SK-N-SH treated with all-trans-retinoic acid at 6 μM for 48 hours (cell line): ENCODE measurements around the gene CFAP251.

Source experiments
- ATAC-seq: fragments of 200-7000 bp; cut with Tn5 transposase; 3 replicates; pipeline ENCODE4 v1.9.1; 2020; ENCODE audit warnings: mild to moderate bottlenecking, moderate library complexity
- ARNTL ChIP-seq: fragments of 450-650 bp; formaldehyde crosslinking; IDR thresholded peaks from 2 replicates; pipeline ENCODE4 v1.5.0; 2020; ENCODE audit warnings: low read depth, mild to moderate bottlenecking, moderate library complexity, borderline replicate concordance
- BACH2 ChIP-seq: fragments of 250-450 bp; sonication (Bioruptor Pico); IDR thresholded peaks from 2 replicates; pipeline ENCODE4 v1.9.0; 2021; ENCODE audit warnings: mild to moderate bottlenecking, borderline replicate concordance
- CSDC2 ChIP-seq: fragments of 250-450 bp; sonication (Bioruptor Pico); IDR thresholded peaks from 2 replicates; pipeline ENCODE4 v1.5.0; 2020; ENCODE audit warnings: mild to moderate bottlenecking, moderate library complexity
- ESRRG ChIP-seq: fragments of 250-450 bp; sonication (Bioruptor Pico); IDR thresholded peaks from 2 replicates; pipeline ENCODE4 v1.6.1; 2021; ENCODE audit warnings: mild to moderate bottlenecking
- ISL1 ChIP-seq: fragments of 250-450 bp; sonication (Bioruptor Pico); IDR thresholded peaks from 2 replicates; pipeline ENCODE4 v2.1.2; 2022; ENCODE audit warnings: mild to moderate bottlenecking, moderate library complexity
- PPARA ChIP-seq: fragments of 250-450 bp; sonication (Bioruptor Pico); IDR thresholded peaks from 2 replicates; pipeline ENCODE4 v1.5.0; 2020; ENCODE audit warnings: mild to moderate bottlenecking, borderline replicate concordance
- RARB ChIP-seq: fragments of 250-450 bp; sonication (Bioruptor Pico); IDR thresholded peaks from 2 replicates; pipeline ENCODE4 v1.8.0; 2021; ENCODE audit warnings: mild to moderate bottlenecking, moderate library complexity
- SNAI2 ChIP-seq: fragments of 250-450 bp; sonication (Bioruptor Pico); IDR thresholded peaks from 2 replicates; pipeline ENCODE4 v1.5.0; 2020; ENCODE audit warnings: mild to moderate bottlenecking, moderate library complexity
- TCF4 ChIP-seq: fragments of 250-450 bp; sonication (Bioruptor Pico); IDR thresholded peaks from 2 replicates; pipeline ENCODE4 v1.8.0; 2021; ENCODE audit warnings: mild to moderate bottlenecking, moderate library complexity, borderline replicate concordance
- TOX ChIP-seq: fragments of 250-450 bp; sonication (Bioruptor Pico); IDR thresholded peaks from 2 replicates; pipeline ENCODE4 v1.8.0; 2021; ENCODE audit warnings: mild to moderate bottlenecking, moderate library complexity, borderline replicate concordance
- ZFP3 ChIP-seq: fragments of 250-450 bp; sonication (Bioruptor Pico); IDR thresholded peaks from 2 replicates; pipeline ENCODE4 v1.5.0; 2020; ENCODE audit warnings: mild to moderate bottlenecking, moderate library complexity
- ZFP30 ChIP-seq: fragments of 450-650 bp; formaldehyde crosslinking; IDR thresholded peaks from 2 replicates; pipeline ENCODE4 v1.5.0; 2022; ENCODE audit warnings: mild to moderate bottlenecking, moderate library complexity
- ZNF565 ChIP-seq: fragments of 450-650 bp; formaldehyde crosslinking; conservative IDR thresholded peaks from 2 replicates; pipeline ENCODE4 v1.5.0; 2020; ENCODE audit warnings: low read depth, mild to moderate bottlenecking, moderate library complexity
- ZNF8 ChIP-seq: fragments of 450-650 bp; formaldehyde crosslinking; IDR thresholded peaks from 2 replicates; pipeline ENCODE4 v1.5.0; 2020; ENCODE audit warnings: mild to moderate bottlenecking, moderate library complexity
- TF ChIP-seq, protein P1 (sequence below): fragments of 250-450 bp; sonication (Bioruptor Pico); IDR thresholded peaks from 2 replicates; pipeline ENCODE4 v1.5.0; 2020; ENCODE audit warnings: mild to moderate bottlenecking, moderate library complexity
- TF ChIP-seq, protein P2 (sequence below): fragments of 250-450 bp; sonication (Bioruptor Pico); IDR thresholded peaks from 2 replicates; pipeline ENCODE4 v1.8.0; 2020; ENCODE audit warnings: mild to moderate bottlenecking, moderate library complexity, borderline replicate concordance
- TF ChIP-seq, protein P3 (sequence below): fragments of 250-450 bp; sonication (Bioruptor Pico); IDR thresholded peaks from 2 replicates; pipeline ENCODE4 v1.8.0; 2021; ENCODE audit warnings: low read depth, mild to moderate bottlenecking, moderate library complexity, borderline replicate concordance
- TF ChIP-seq, protein P4 (sequence below): fragments of 250-450 bp; sonication (Bioruptor Pico); IDR thresholded peaks from 2 replicates; pipeline ENCODE4 v1.5.1; 2021; ENCODE audit warnings: mild to moderate bottlenecking, moderate library complexity

The CFAP251 gene

DNA sequence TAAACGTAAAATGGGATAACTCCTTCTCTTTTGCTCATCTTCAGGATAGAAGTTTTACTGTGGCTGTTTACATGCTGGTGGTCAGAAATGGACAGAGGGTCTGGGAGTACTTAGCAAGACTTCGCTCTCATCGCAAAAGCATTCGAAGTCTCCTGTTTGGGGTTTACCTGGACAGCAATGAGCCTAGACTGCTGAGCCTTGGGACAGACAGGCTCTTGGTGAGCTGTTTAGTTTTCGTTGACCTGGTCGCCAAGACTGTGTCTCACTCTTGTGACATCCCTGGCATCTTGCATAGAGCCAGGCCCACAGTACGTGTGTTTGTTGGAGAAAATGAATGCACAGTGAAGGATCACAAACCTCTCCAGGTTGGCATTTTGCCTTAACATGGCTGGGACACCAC is 42.1 kb downstream of the CFAP251 start (continued):
- TF ChIP-seq, protein P1, sequence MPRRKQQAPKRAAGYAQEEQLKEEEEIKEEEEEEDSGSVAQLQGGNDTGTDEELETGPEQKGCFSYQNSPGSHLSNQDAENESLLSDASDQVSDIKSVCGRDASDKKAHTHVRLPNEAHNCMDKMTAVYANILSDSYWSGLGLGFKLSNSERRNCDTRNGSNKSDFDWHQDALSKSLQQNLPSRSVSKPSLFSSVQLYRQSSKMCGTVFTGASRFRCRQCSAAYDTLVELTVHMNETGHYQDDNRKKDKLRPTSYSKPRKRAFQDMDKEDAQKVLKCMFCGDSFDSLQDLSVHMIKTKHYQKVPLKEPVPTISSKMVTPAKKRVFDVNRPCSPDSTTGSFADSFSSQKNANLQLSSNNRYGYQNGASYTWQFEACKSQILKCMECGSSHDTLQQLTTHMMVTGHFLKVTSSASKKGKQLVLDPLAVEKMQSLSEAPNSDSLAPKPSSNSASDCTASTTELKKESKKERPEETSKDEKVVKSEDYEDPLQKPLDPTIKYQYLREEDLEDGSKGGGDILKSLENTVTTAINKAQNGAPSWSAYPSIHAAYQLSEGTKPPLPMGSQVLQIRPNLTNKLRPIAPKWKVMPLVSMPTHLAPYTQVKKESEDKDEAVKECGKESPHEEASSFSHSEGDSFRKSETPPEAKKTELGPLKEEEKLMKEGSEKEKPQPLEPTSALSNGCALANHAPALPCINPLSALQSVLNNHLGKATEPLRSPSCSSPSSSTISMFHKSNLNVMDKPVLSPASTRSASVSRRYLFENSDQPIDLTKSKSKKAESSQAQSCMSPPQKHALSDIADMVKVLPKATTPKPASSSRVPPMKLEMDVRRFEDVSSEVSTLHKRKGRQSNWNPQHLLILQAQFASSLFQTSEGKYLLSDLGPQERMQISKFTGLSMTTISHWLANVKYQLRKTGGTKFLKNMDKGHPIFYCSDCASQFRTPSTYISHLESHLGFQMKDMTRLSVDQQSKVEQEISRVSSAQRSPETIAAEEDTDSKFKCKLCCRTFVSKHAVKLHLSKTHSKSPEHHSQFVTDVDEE (CRISPR knock-in tag) = no peak
- TF ChIP-seq TCF4 (no peak), RARB (CRISPR knock-in tag) (no peak), ISL1 (CRISPR knock-in tag) (no peak), PPARA (CRISPR knock-in tag) (no peak), ZFP3 (CRISPR knock-in tag) (no peak), ZNF565 (CRISPR knock-in tag) (no peak), ZNF8 (CRISPR knock-in tag) (no peak), SNAI2 (no peak), ZFP30 (CRISPR knock-in tag) (no peak)
- TF ChIP-seq, protein P2, sequence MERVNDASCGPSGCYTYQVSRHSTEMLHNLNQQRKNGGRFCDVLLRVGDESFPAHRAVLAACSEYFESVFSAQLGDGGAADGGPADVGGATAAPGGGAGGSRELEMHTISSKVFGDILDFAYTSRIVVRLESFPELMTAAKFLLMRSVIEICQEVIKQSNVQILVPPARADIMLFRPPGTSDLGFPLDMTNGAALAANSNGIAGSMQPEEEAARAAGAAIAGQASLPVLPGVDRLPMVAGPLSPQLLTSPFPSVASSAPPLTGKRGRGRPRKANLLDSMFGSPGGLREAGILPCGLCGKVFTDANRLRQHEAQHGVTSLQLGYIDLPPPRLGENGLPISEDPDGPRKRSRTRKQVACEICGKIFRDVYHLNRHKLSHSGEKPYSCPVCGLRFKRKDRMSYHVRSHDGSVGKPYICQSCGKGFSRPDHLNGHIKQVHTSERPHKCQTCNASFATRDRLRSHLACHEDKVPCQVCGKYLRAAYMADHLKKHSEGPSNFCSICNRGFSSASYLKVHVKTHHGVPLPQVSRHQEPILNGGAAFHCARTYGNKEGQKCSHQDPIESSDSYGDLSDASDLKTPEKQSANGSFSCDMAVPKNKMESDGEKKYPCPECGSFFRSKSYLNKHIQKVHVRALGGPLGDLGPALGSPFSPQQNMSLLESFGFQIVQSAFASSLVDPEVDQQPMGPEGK (CRISPR knock-in tag) = no peak

DNA sequence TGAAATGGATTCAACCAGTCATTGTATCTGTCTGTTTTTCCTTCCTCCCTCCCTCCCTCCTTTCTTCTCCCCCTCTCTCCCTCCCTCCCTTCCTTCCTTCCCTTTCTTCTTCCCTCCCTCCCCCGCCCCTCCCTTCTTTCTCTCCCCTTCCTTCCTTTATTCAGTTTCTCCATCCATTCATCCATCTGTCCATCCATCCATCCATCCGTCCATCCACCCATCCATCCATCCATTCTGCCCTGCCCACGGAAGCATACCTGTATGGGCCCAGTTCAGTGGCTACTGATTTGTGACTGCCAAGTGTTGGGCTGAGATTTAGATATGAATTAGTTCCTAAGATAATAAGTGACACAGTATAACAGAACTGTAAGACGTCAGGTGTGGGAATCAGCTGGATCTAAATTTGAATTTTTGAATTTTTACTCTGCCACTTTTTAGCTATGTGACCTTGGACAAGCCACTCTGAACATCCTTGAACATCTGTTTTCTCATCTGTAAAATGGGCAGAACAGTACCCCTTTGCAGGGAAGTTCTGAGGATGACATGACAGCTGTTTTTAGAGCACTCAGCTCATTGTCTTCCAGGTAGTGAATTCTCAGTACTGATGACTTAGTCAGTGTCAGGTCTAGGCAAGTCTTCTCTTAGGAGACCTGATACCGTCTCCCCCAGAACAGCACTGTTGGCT is 42.9 kb downstream of the CFAP251 start:
- no peak for TF ChIP-seq ZNF8 (CRISPR knock-in tag)
- TF ChIP-seq ZNF565 (CRISPR knock-in tag) = no peak
- no peak for TF ChIP-seq CSDC2 (CRISPR knock-in tag)
- TF ChIP-seq SNAI2 = no peak
- no peak for TF ChIP-seq RARB (CRISPR knock-in tag)
- no peak for TF ChIP-seq BACH2 (CRISPR knock-in tag)
- TF ChIP-seq, protein P3, sequence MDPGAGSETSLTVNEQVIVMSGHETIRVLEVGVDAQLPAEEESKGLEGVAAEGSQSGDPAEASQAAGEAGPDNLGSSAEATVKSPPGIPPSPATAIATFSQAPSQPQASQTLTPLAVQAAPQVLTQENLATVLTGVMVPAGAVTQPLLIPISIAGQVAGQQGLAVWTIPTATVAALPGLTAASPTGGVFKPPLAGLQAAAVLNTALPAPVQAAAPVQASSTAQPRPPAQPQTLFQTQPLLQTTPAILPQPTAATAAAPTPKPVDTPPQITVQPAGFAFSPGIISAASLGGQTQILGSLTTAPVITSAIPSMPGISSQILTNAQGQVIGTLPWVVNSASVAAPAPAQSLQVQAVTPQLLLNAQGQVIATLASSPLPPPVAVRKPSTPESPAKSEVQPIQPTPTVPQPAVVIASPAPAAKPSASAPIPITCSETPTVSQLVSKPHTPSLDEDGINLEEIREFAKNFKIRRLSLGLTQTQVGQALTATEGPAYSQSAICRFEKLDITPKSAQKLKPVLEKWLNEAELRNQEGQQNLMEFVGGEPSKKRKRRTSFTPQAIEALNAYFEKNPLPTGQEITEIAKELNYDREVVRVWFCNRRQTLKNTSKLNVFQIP (CRISPR knock-in tag) = no peak
- TF ChIP-seq, protein P4, sequence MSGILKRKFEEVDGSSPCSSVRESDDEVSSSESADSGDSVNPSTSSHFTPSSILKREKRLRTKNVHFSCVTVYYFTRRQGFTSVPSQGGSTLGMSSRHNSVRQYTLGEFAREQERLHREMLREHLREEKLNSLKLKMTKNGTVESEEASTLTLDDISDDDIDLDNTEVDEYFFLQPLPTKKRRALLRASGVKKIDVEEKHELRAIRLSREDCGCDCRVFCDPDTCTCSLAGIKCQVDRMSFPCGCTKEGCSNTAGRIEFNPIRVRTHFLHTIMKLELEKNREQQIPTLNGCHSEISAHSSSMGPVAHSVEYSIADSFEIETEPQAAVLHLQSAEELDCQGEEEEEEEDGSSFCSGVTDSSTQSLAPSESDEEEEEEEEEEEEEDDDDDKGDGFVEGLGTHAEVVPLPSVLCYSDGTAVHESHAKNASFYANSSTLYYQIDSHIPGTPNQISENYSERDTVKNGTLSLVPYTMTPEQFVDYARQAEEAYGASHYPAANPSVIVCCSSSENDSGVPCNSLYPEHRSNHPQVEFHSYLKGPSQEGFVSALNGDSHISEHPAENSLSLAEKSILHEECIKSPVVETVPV (CRISPR knock-in tag) = no peak
- TF ChIP-seq, protein P1 (CRISPR knock-in tag) = no peak
- no peak for TF ChIP-seq ESRRG (CRISPR knock-in tag)
- no peak for TF ChIP-seq TCF4
- TF ChIP-seq TOX = no peak
- TF ChIP-seq, protein P2 (CRISPR knock-in tag) = no peak
- TF ChIP-seq ARNTL (CRISPR knock-in tag) = no peak
- TF ChIP-seq PPARA (CRISPR knock-in tag) = no peak

More for the DNA sequence above, 42.9 kb downstream of the CFAP251 start:
- ATAC-seq = no peak
